ENCODE measurements around the gene LTBP2.

The LTBP2 gene

GRCh38 chr14:74509587-74510222, 102.3 kb downstream of the LTBP2 start:
- H3K9me2 ChIP-seq (replicated peaks; ENCODE audit: insufficient read depth, low read length): no peaks in the 10 kb centered on the region
- H3K4me2 ChIP-seq (ENCODE audit: low read depth, low read length): no peak overlapping the region
- no peaks in the 10 kb centered on the region for H3K9me3 ChIP-seq (replicated peaks; ENCODE audit: insufficient read depth, low read length)
- no peaks in the 10 kb centered on the region for H3K36me3 ChIP-seq (replicated peaks; ENCODE audit: insufficient read depth, low read length)
- no peak for DNase-seq
- H3K27me3 ChIP-seq (replicated peaks; ENCODE audit: insufficient read depth, low read length): peaks cover 43% of the 10 kb centered on the region
- no peak overlapping the region for H3K4me3 ChIP-seq (ENCODE audit: low read length)
- no peak overlapping the region for H3K27ac ChIP-seq (ENCODE audit: low read length)
- H4K20me1 ChIP-seq (ENCODE audit: insufficient read depth, low read length): no peaks in the 10 kb centered on the region
- H3K9ac ChIP-seq (ENCODE audit: low read length): no peak overlapping the region
- TF ChIP-seq EZH2 (optimal IDR thresholded peaks at IDR 0.05; ENCODE audit: low read depth, low read length) (no peak), EZH2phosphoT487 (IDR thresholded peaks at IDR 0.05; ENCODE audit: low read length) (no peak)
- TF ChIP-seq, protein P1, sequence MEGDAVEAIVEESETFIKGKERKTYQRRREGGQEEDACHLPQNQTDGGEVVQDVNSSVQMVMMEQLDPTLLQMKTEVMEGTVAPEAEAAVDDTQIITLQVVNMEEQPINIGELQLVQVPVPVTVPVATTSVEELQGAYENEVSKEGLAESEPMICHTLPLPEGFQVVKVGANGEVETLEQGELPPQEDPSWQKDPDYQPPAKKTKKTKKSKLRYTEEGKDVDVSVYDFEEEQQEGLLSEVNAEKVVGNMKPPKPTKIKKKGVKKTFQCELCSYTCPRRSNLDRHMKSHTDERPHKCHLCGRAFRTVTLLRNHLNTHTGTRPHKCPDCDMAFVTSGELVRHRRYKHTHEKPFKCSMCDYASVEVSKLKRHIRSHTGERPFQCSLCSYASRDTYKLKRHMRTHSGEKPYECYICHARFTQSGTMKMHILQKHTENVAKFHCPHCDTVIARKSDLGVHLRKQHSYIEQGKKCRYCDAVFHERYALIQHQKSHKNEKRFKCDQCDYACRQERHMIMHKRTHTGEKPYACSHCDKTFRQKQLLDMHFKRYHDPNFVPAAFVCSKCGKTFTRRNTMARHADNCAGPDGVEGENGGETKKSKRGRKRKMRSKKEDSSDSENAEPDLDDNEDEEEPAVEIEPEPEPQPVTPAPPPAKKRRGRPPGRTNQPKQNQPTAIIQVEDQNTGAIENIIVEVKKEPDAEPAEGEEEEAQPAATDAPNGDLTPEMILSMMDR (IDR thresholded peaks at IDR 0.05; ENCODE audit: low read length): no peak
- H3F3A ChIP-seq (ENCODE audit: insufficient read depth, low read length): no peaks in the 10 kb centered on the region
- no peak overlapping the region for H2AFZ ChIP-seq (ENCODE audit: low read length)
- no peaks in the 10 kb centered on the region for H3K4me1 ChIP-seq (ENCODE audit: low read length)
- no peaks in the 10 kb centered on the region for H3K79me2 ChIP-seq (ENCODE audit: low read length)

GRCh38 chr14:74508844-74509428, 103.1 kb downstream of the LTBP2 start:
- no peaks in the 10 kb centered on the region for H3K4me1 ChIP-seq (ENCODE audit: low read length)
- no peak overlapping the region for H3K4me3 ChIP-seq (ENCODE audit: low read length)
- no peak overlapping the region for H3K4me2 ChIP-seq (ENCODE audit: low read depth, low read length)
- no peak overlapping the region for H3K9ac ChIP-seq (ENCODE audit: low read length)
- DNase-seq: no peak
- H3K27me3 ChIP-seq (replicated peaks; ENCODE audit: insufficient read depth, low read length): peaks cover 43% of the 10 kb centered on the region
- no peaks in the 10 kb centered on the region for H4K20me1 ChIP-seq (ENCODE audit: insufficient read depth, low read length)
- TF ChIP-seq, protein P1 (IDR thresholded peaks at IDR 0.05; ENCODE audit: low read length): no peak
- no peak for TF ChIP-seq EZH2 (optimal IDR thresholded peaks at IDR 0.05; ENCODE audit: low read depth, low read length)
- no peak for TF ChIP-seq EZH2phosphoT487 (IDR thresholded peaks at IDR 0.05; ENCODE audit: low read length)
- H3F3A ChIP-seq (ENCODE audit: insufficient read depth, low read length): no peaks in the 10 kb centered on the region
- H3K36me3 ChIP-seq (replicated peaks; ENCODE audit: insufficient read depth, low read length): no peaks in the 10 kb centered on the region
- no peaks in the 10 kb centered on the region for H3K9me3 ChIP-seq (replicated peaks; ENCODE audit: insufficient read depth, low read length)
- no peak overlapping the region for H2AFZ ChIP-seq (ENCODE audit: low read length)
- no peaks in the 10 kb centered on the region for H3K9me2 ChIP-seq (replicated peaks; ENCODE audit: insufficient read depth, low read length)
- no peak overlapping the region for H3K27ac ChIP-seq (ENCODE audit: low read length)
- H3K79me2 ChIP-seq (ENCODE audit: low read length): no peaks in the 10 kb centered on the region

- H3K27me3 ChIP-seq (replicated peaks; ENCODE audit: insufficient read depth, low read length): peaks cover 42% of the 10 kb centered on the region
These were observed 103.7 kb downstream of the LTBP2 start for GRCh38 chr14:74508292-74508731.

More at GRCh38 chr14:74508292-74508731, 103.7 kb downstream of the LTBP2 start:
- Histone ChIP-seq H3K4me3 (ENCODE audit: low read length) (no peak overlapping the region), H3K9ac (ENCODE audit: low read length) (no peak overlapping the region), H3K36me3 (replicated peaks; ENCODE audit: insufficient read depth, low read length) (no peaks in the 10 kb centered on the region), H3K4me2 (ENCODE audit: low read depth, low read length) (no peak overlapping the region), H3K27ac (ENCODE audit: low read length) (no peak overlapping the region), H4K20me1 (ENCODE audit: insufficient read depth, low read length) (no peaks in the 10 kb centered on the region), H3F3A (ENCODE audit: insufficient read depth, low read length) (no peaks in the 10 kb centered on the region), H3K9me2 (replicated peaks; ENCODE audit: insufficient read depth, low read length) (no peaks in the 10 kb centered on the region), H2AFZ (ENCODE audit: low read length) (no peak overlapping the region), H3K79me2 (ENCODE audit: low read length) (no peaks in the 10 kb centered on the region), H3K9me3 (replicated peaks; ENCODE audit: insufficient read depth, low read length) (no peaks in the 10 kb centered on the region), H3K4me1 (ENCODE audit: low read length) (no peaks in the 10 kb centered on the region)
- no peak for TF ChIP-seq EZH2 (optimal IDR thresholded peaks at IDR 0.05; ENCODE audit: low read depth, low read length)
- TF ChIP-seq, protein P1 (IDR thresholded peaks at IDR 0.05; ENCODE audit: low read length): peak; percentile 8; the same call in 1 of the 2 replicates
- DNase-seq: no peak

Measured in MM.1S (cell line).